ENCODE measurements around the gene CORO6. TPM values are rescaled to one million over a fixed set of nuclear protein-coding genes. Genes with fewer than 3 reads are reported as not detected.
A peak's percentile ranks its signal among the peaks of the same experiment; 100 is the strongest.

The CORO6 gene
- total and polyA plus RNA-seq, 10 of the 15 experiments (the other 5 are each of a cell fraction or from before 2014, with no cell fraction given), result 0.26 to 5.0 (median 1.7) TPM; not detected in 1

DNA sequence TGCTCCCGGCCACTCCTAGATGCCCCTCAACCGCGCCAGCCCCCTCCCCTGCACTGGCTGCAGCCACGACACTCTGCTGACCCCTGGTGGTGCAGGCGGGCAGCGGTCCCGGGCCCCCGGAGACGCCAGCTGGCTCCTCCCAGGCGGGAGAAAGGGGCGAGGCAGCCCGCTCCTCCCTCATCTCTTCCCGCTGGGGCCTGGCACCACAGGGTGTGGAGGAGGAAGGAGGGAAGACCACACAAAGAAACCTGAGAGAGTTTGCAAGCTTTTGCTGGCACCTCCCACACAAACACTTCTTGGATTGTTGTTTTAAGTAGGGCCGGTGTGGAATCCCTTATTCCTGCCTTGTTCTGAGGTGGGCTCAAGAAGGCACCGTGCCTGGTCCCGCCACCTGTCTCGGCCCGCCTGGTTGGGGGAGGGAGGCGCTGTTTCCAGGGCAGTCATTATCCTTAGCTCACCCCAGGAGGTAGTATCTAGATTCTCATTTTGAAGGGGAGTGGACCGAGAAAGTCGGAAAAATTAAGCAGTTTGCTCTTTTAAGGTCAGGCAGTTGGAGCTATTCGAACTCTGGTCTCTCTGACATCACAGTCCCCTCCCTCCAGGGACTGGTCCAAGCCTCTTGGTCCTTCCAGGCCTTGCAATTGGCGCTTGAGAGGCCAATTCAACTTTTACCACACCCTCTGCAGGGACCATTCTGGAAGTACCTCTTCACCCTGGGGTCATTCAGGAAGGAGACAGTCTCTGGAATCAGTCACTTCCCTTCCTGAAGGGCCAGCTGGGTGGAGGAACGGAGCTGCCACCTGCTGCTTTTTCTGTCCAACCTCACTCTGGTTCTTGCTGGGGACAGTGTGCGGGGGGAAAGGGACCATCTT, 30.7 kb downstream of the CORO6 start (continued):
- TF ChIP-seq, protein P1, sequence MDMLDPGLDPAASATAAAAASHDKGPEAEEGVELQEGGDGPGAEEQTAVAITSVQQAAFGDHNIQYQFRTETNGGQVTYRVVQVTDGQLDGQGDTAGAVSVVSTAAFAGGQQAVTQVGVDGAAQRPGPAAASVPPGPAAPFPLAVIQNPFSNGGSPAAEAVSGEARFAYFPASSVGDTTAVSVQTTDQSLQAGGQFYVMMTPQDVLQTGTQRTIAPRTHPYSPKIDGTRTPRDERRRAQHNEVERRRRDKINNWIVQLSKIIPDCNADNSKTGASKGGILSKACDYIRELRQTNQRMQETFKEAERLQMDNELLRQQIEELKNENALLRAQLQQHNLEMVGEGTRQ (IDR thresholded peaks at IDR 0.05; ENCODE audit: borderline replicate concordance, low read depth, low read length), result no peak
- no peak for TF ChIP-seq RUNX3 (IDR thresholded peaks at IDR 0.05; ENCODE audit: low read length)
- no peak for TF ChIP-seq MTA3 (IDR thresholded peaks at IDR 0.05; ENCODE audit: borderline replicate concordance, low read length)
- no peak for TF ChIP-seq PML (IDR thresholded peaks at IDR 0.05; ENCODE audit: low read length)
- peak; percentile 4; the same call in 1 of the 2 replicates for TF ChIP-seq HCFC1 (IDR thresholded peaks at IDR 0.05; ENCODE audit: low read length)
- TF ChIP-seq MXI1 (IDR thresholded peaks at IDR 0.05; ENCODE audit: low read depth, low read length), result no peak
- TF ChIP-seq, protein P2, sequence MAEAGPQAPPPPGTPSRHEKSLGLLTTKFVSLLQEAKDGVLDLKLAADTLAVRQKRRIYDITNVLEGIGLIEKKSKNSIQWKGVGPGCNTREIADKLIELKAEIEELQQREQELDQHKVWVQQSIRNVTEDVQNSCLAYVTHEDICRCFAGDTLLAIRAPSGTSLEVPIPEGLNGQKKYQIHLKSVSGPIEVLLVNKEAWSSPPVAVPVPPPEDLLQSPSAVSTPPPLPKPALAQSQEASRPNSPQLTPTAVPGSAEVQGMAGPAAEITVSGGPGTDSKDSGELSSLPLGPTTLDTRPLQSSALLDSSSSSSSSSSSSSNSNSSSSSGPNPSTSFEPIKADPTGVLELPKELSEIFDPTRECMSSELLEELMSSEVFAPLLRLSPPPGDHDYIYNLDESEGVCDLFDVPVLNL (IDR thresholded peaks at IDR 0.05; ENCODE audit: low read depth, low read length), result no peak
- TF ChIP-seq GABPA (IDR thresholded peaks at IDR 0.05; ENCODE audit: low read depth), result no peak
- no peak for TF ChIP-seq ESRRA (IDR thresholded peaks at IDR 0.05; ENCODE audit: low read length)
- TF ChIP-seq BHLHE40 (IDR thresholded peaks at IDR 0.05; ENCODE audit: borderline replicate concordance in 1 of 2, low read depth in 2 of 2, low read length in 1 of 2), result peak; percentile 37 to 61; a peak in 2 of 4 replicates
- TF ChIP-seq, protein P3, sequence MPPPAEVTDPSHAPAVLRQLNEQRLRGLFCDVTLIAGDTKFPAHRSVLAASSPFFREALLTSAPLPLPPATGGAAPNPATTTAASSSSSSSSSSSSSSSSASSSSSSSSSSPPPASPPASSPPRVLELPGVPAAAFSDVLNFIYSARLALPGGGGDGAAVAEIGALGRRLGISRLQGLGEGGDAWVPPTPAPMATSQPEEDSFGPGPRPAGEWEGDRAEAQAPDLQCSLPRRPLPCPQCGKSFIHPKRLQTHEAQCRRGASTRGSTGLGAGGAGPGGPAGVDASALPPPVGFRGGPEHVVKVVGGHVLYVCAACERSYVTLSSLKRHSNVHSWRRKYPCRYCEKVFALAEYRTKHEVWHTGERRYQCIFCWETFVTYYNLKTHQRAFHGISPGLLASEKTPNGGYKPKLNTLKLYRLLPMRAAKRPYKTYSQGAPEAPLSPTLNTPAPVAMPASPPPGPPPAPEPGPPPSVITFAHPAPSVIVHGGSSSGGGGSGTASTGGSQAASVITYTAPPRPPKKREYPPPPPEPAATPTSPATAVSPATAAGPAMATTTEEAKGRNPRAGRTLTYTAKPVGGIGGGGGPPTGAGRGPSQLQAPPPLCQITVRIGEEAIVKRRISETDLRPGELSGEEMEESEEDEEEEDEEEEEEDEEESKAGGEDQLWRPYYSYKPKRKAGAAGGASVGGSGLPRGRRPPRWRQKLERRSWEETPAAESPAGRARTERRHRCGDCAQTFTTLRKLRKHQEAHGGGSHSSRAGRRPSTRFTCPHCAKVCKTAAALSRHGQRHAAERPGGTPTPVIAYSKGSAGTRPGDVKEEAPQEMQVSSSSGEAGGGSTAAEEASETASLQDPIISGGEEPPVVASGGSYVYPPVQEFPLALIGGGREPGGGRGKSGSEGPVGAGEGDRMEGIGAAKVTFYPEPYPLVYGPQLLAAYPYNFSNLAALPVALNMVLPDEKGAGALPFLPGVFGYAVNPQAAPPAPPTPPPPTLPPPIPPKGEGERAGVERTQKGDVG (CRISPR knock-in tag; IDR thresholded peaks at IDR 0.05), result no peak
- TF ChIP-seq EP300 (IDR thresholded peaks at IDR 0.05; ENCODE audit: borderline replicate concordance in 1 of 2, control insufficient read depth in 1 of 2, low read depth in 2 of 2, low read length in 2 of 2), result no peak
- no peak for TF ChIP-seq KDM1A (IDR thresholded peaks at IDR 0.05; ENCODE audit: borderline replicate concordance)
- no peak for TF ChIP-seq STAT3 (IDR thresholded peaks at IDR 0.05; ENCODE audit: low read depth, low read length)
- TF ChIP-seq NR2C2 (IDR thresholded peaks at IDR 0.05; ENCODE audit: borderline replicate concordance, control insufficient read depth, insufficient read length, low read depth), result no peak
- TF ChIP-seq YY1 (IDR thresholded peaks at IDR 0.05; ENCODE audit: low read depth, low read length), result 0 out of 2 replicates have a peak, but pooled peaks have one; percentile 24
- no peak for TF ChIP-seq CEBPB (IDR thresholded peaks at IDR 0.05; ENCODE audit: borderline replicate concordance in 1 of 2, low read depth in 2 of 2, low read length in 2 of 2)
- peak; percentile 86 for TF ChIP-seq TCF3 (IDR thresholded peaks at IDR 0.05; ENCODE audit: borderline replicate concordance, insufficient read depth, low read depth, low read length)
- TF ChIP-seq SP1 (IDR thresholded peaks at IDR 0.05; ENCODE audit: low read depth, low read length), result peak; percentile 34
- TF ChIP-seq TBL1XR1 (IDR thresholded peaks at IDR 0.05; ENCODE audit: low read depth, low read length), result no peak
- TF ChIP-seq, protein P4, sequence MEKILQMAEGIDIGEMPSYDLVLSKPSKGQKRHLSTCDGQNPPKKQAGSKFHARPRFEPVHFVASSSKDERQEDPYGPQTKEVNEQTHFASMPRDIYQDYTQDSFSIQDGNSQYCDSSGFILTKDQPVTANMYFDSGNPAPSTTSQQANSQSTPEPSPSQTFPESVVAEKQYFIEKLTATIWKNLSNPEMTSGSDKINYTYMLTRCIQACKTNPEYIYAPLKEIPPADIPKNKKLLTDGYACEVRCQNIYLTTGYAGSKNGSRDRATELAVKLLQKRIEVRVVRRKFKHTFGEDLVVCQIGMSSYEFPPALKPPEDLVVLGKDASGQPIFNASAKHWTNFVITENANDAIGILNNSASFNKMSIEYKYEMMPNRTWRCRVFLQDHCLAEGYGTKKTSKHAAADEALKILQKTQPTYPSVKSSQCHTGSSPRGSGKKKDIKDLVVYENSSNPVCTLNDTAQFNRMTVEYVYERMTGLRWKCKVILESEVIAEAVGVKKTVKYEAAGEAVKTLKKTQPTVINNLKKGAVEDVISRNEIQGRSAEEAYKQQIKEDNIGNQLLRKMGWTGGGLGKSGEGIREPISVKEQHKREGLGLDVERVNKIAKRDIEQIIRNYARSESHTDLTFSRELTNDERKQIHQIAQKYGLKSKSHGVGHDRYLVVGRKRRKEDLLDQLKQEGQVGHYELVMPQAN (conservative IDR thresholded peaks at IDR 0.05), result no peak
- TF ChIP-seq JUNB (IDR thresholded peaks at IDR 0.05), result no peak
- TF ChIP-seq SUPT20H (IDR thresholded peaks at IDR 0.05; ENCODE audit: borderline replicate concordance, control insufficient read depth, low read depth, low read length), result no peak
